NCI-H510A (cell line): ENCODE results near the gene PITPNC1.
A peak's percentile ranks its signal among the peaks of the same experiment; 100 is the strongest.
"Not testable (repeated sequence)": the region's sequence is repeated elsewhere in the genome, so short reads cannot be mapped to it uniquely, and the experiment has no call there.

Source experiments
- DNase-seq: peaks from one replicate; lab custom pipeline; 2025; lab: John Stamatoyannopoulos, UW

Gene PITPNC1

GRCh38 chr17:67489273-67489672 lies 112.2 kb downstream of the PITPNC1 start:
- no peak for DNase-seq

GRCh38 chr17:67490471-67490870 lies 113.4 kb downstream of the PITPNC1 start:
- DNase-seq: no peak

DNA sequence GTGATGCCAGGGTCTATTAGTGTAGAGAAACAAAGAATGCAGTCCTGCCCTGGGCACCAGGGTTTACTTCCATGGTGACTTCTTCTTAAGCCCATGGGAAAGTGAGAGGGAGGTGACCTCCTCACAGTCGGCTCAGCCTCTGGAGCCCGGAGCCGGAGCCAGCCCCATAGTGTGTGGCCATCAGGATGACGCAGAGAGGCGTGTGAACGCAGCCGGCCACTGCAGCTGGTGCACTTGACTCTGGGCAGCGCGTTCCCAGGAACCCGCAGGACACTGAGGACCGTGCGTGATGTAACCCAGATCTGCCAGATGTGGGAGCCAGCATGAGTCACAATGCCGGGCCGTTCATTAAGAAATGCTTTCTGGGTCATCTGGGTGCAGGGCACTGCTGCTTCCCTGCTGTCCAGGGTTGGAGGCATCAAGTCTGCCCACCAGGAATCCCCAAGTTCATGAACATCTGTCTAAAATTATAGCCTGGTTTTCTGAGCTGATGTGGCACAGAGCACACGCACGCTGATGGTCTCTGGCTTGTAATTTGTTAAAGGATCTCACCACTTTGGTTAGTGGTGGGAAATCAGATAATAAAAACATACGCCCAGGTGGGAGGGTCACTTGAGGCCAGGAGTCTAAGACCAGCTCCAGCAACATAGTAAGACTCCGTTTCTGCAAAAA lies 114.1 kb downstream of the PITPNC1 start:
- peak; percentile 75 for DNase-seq

DNA sequence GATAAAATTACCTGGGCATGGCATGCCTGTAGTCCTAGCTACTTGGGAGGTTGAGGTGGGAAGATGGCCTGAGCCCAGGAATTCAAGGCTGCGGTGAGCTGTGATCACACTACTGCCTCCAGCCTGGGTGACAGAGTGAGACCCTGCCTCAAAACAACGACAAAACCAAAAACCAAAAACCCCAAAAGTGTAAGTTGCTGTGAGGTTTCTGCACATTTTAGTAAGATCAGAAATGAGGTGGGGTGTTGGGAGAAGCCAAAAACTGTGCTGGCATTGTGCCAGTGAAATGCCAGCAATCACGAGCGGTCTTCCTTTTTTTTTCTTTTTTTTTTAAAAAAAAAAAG lies 114.6 kb downstream of the PITPNC1 start:
- DNase-seq: no peak

DNA sequence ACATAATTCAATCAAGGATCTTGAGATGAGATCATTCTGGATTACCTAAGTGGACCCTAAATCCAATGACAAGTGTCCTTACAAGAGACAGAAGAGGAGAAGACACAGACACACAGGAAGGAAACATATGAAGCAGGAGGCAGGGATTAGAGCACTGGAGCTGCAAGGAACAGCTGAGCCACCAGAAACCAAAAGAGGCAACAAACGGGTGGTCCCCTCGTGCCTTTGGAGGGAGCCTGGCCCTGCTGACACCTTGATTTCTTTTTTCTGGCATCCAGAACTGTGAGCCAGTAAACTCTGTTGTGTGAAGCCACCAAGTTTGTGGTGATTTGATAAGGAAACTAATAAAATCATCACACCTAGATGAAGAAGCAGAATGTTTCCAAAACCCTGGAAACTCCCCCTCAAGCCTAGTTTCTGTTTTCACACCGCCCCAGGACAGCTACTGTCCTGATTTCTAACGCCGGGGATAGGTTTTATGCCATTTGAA lies 115.2 kb downstream of the PITPNC1 start:
- no peak for DNase-seq

DNA sequence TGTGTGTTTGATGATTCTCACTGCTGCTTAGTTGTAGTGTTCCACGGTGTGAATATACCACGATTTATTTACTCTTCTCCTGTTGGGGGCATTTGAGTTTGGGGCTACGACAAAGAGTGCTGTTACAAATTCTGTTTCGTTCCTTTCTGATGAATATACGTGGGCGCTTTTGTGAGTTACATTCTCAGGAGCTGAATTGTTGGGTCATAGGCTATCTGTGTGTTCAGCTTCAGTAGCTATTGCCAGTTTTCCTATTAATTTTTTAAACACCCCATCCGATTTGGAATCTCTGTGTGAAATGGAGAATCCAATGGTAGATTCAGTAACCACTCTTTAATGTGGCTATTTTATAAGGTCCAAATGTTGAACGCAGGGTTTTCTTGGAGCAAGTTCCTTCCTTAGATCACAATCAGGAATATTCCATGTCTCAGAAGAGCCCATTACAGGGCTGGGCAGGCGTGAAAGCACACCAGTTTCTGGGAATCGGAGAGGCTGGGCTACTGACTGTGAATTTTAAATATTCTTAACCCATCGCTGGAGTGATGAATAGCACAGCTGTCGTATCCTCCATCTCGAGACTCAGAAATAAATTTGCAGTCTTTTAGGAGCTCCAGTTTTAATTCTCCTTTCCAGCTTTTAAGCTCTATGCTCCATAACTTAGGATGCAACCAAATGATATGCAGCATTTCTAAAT lies 115.9 kb downstream of the PITPNC1 start:
- no peak for DNase-seq

DNA sequence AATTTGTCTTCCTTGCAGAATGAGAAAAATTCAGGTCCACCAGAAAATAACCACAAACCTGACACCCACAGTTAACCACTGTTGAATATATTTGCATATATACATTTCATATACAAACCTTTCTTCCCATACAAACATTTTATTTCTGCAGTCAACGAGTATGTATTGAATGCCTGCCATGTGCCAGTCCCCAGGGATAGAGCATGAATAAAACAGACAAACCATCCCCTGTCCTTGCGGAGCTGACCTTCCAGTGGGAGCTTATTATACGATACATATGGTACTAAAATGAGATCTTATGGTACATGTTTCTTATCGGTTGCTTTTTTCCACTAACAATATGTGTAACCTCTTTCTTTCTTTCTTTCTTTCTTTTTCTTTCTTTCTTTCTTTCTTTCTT lies 116.7 kb downstream of the PITPNC1 start:
- no peak for DNase-seq

GRCh38 chr17:67495534-67495933 lies 118.5 kb downstream of the PITPNC1 start:
- DNase-seq: not testable (repeated sequence)

DNA sequence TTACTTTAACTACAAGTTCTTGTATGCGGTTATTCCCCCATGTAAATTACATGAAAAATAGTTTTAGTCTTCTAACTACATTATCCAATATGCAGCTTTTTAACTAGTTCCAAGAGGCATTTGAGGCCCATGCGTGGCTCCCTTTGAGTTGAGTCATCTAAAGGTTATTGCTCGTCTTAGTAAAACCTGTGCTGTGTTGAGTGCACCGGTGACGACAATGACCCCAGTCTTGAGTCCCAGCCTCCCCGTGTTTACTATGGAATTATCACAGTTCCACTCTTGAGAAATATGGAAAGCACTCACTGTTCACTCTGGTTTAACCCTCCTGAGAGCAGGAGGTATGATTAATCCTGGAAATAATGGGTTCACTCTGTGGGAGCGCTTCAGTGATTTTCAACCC lies 119.2 kb downstream of the PITPNC1 start:
- DNase-seq: no peak

DNA sequence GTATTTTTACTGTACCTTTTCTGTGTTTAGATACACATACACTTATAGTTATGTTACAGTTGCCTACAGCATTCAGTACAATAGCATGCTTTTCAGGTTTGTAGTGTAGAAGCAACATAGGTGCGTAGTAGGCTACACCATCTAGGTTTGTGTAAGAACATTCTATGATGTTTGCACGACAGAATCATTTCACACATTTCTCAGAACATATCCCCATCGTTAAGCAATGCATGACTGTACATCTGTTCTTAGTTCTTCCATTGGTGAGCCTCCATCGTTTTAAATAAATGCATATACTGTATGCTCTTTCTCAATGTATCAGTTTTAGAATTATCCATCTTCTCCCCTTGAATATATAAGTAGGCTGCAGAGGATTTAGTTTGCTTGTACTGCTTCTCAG lies 122.6 kb downstream of the PITPNC1 start:
- no peak for DNase-seq

- DNase-seq: no peak
Measured at GRCh38 chr17:67500261-67500660, 123.2 kb downstream of the PITPNC1 start.

- no peak for DNase-seq
Measured at GRCh38 chr17:67500677-67501300, 123.7 kb downstream of the PITPNC1 start.

- DNase-seq: no peak
Measured at GRCh38 chr17:67502151-67502550, 125.1 kb downstream of the PITPNC1 start.

DNA sequence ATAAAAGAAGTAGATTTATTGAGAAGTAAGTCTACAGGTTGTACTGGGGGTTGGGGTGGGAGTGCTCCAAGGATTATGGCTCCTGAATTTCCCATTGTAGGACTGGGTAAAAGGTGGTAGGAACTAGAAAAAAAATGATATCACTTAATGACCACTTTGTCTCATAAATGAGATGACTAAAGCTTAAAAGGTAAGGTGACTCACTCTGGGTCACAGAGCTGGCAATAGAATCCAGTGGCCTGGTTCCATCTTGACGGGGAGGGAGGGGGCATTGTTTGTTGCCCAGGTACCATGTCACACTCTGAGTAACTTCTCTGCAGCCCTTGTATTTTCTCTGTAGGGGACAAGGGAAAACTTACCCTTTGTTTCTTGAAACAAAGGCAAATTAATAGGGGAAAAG lies 126.1 kb downstream of the PITPNC1 start:
- no peak for DNase-seq

DNA sequence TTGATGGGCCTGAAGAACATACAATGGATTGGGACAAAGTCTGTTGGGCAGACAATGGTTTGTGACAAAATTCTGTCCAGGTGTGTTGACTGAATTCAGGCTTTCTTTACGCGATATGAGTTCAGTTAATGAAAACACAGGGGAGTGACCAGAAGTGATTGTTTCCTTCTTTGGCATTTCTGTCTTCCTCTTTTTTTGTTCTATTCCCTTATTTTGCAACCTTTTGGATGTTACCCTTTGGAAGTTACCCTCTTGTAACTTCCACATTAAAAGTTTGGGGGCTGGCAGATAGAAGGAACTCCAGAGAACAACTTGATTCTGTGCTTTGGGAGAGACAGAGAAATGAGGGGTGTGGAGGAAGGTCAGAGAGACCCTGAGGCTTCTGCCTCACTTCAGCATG lies 126.7 kb downstream of the PITPNC1 start:
- no peak for DNase-seq

DNA sequence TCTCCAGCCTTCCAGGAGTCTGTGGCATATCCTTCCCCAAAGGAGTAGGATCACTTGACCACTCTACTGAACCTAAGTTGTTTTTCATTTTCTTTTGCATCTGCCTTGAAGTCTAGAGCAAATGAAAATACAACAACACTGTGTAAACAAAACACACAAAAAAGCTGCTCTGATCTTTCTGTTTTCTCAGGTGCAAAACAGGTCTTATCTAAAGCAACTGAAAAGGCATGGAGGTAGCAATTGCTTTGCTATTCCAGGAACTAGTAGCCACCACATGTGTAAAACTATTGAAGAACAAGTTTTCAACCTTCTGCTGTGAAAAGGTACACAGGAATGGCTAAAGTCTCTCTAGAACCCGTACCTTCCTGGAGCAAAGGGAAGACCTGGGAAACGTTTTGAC lies 127.1 kb downstream of the PITPNC1 start:
- no peak for DNase-seq

GRCh38 chr17:67506966-67507365 lies 129.9 kb downstream of the PITPNC1 start:
- no peak for DNase-seq

DNA sequence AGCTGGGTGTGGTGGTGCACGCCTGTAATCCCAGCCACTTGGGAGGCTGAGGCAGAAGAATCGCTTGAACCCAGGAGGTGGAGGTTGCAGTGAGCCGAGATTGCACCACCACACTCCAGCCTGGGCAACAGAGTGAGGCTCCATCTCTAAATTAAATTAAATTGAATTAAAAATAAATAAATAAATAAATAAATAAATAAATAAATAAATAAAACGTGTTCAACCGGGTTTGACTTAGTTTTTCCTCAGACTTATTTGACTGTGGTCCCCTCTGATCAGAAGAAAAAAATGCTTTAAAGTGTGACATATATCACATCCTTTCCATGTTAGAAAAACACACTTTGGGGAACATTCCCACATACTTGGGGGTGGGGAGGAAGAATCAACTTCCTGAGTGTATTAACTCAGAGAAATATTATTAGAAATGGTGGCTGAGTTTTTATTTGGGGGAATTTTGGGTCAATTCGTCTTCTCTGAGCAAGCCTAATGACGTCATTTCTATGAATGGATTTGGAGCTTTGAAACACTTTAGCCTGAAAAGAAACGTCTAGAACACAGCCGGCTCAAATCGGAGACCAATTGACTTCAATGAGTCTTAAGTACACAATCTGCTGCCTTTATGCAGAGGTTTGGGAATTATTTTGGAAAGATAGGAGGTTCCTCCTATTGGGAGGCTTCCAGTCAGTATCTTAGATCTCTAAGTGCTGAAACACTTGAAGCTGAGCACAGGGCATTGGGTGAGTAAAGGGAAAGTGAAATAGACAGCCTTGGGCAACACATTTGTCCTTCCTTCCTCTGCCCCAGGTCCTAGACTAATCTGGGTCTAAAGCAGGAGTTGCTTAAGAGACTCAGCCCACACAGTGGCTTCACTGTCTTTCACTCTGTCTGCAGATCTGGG lies 132.6 kb downstream of the PITPNC1 start:
- no peak for DNase-seq

- DNase-seq: no peak
Measured at GRCh38 chr17:67511012-67511411, 133.9 kb downstream of the PITPNC1 start.

DNA sequence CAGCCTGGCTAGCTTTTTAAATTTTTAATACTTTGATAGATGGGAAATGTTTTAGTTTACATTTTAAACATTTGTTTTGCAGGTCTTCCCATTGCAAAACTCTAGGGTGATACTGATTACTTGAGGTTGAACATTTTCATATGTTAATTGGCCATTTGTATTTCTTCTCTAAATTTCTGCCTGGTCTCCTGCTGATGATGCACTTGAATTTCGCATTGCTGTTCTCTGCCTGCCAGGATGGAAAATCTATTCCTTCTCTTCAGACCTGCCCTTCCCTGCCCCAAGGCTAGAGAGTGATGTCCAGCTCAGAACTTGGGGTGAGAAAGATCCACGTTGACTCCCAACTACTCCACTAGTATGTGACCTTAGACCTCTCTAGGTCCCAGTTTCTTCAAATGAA lies 134.7 kb downstream of the PITPNC1 start:
- no peak for DNase-seq

DNA sequence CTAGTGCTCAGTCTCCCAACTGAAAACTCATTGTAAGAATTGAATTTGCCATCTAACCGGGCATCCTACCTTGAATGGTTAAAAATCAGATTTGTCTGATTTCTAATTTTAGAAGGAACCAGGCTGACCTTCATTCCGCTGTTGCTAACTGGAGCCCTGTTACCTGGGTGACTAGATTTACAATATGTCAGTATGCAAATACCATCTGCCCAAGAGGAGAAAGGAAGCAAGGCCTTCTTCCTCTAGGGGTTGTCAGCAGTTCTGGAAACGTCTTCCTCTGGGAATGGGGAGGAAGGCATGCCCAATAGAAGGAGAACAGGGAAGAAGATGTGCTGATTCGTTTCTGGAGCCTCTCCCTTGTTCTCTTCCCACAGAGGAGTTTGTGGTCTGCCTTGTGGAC lies 137.9 kb downstream of the PITPNC1 start:
- no peak for DNase-seq

DNA sequence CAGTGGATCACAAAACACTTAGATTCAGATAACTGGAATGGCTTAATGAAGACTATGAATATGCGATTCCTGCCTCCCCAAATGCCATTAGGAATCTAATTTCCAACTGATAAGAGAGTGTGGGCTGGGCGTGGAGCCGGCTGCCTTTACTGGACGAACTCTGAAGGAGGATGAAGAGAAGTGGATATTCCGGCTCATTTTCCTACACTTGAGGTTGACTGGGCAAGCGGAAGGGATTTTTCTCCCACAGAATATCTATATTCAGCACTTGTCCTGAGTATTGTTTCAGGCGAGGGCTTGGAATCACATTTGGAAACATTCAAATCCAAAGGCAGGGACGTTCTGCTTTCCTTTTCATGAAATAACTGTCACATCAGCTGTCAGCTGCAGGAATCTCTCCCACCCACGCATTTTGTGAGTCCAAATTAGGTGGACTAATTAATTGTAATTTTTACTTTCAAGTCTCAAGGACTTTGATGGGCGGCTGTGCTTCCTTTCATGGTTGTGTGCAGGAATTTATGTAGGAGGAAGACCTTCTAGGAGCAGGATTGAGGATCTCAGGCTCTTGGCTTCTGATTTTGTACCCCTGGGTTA lies 138.5 kb downstream of the PITPNC1 start:
- no peak for DNase-seq
